ENCODE results near the gene LINC00305.

DNA sequence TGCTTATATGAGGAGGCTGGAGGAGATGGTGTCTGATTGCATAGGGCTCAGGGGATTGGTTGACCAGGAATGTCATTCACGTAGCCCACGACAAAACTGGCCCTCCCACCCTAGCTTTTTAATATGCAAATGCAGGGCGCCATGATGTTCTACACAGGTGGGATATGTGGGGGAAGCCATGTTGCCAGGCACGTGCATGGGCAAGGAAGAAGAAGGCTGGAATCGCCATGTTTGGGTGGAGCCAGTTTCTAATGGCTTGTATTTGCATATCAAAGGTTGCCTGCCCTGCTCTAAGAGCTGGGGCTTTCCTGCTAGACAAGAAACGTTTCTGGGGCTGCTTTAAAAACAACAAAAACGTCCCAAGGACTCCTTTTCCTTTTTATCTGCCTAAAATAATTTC is 26.5 kb upstream of the LINC00305 start:
- no peak for TF ChIP-seq POLR2A (IDR thresholded peaks at IDR 0.05)
- TF ChIP-seq, protein P1, sequence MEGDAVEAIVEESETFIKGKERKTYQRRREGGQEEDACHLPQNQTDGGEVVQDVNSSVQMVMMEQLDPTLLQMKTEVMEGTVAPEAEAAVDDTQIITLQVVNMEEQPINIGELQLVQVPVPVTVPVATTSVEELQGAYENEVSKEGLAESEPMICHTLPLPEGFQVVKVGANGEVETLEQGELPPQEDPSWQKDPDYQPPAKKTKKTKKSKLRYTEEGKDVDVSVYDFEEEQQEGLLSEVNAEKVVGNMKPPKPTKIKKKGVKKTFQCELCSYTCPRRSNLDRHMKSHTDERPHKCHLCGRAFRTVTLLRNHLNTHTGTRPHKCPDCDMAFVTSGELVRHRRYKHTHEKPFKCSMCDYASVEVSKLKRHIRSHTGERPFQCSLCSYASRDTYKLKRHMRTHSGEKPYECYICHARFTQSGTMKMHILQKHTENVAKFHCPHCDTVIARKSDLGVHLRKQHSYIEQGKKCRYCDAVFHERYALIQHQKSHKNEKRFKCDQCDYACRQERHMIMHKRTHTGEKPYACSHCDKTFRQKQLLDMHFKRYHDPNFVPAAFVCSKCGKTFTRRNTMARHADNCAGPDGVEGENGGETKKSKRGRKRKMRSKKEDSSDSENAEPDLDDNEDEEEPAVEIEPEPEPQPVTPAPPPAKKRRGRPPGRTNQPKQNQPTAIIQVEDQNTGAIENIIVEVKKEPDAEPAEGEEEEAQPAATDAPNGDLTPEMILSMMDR (IDR thresholded peaks at IDR 0.05), result no peak

Data from lower leg skin (tissue), 3 donors.